Measurements from ENCODE around the gene STYK1. TPM values are rescaled to one million over a fixed set of nuclear protein-coding genes. Genes with fewer than 3 reads are reported as not detected.
A peak's percentile ranks its signal among the peaks of the same experiment; 100 is the strongest.
"Not testable (repeated sequence)": the region's sequence is repeated elsewhere in the genome, so short reads cannot be mapped to it uniquely, and the experiment has no call there.

Gene STYK1
- total RNA-seq, 2 donors from 2014 or later, result 10.7 to 30.3 TPM

GRCh38 chr12:10610188-10610587, 63.7 kb downstream of the STYK1 start:
- peaks cover 42 to 71% of the 10 kb centered on the region in 2 donors for H3K4me1 Mint-ChIP-seq (ENCODE audit: low read depth in 2 of 2)
- DNase-seq (ENCODE audit: low spot score) (no peak), ATAC-seq (no peak)
- H3K9me3 Mint-ChIP-seq, result no peaks in the 10 kb centered on the region
- H3K4me3 Mint-ChIP-seq, result peak overlapping the region; percentile 66
- H3K27ac Mint-ChIP-seq, result peak overlapping the region; percentile 56 to 98
- no peaks in the 10 kb centered on the region for H3K27me3 Mint-ChIP-seq
- peaks cover 53% of the 10 kb centered on the region for H3K36me3 Mint-ChIP-seq

- no peak for DNase-seq (ENCODE audit: low spot score)
- Mint-ChIP-seq H3K4me3 (no peak overlapping the region), H3K27me3 (no peaks in the 10 kb centered on the region), H3K4me1 (ENCODE audit: low read depth in 2 of 2) (peaks cover 47 to 76% of the 10 kb centered on the region in 2 donors), H3K36me3 (peaks cover 55% of the 10 kb centered on the region), H3K9me3 (no peaks in the 10 kb centered on the region), H3K27ac (peak overlapping the region; percentile 56 to 98)
- no peak for ATAC-seq
Observed at GRCh38 chr12:10607885-10608458, 65.9 kb downstream of the STYK1 start.

- Mint-ChIP-seq H3K27me3 (no peaks in the 10 kb centered on the region), H3K27ac (peak overlapping the region; percentile 92 to 97), H3K9me3 (no peaks in the 10 kb centered on the region), H3K4me3 (peak overlapping the region; percentile 88), H3K36me3 (peaks cover 30% of the 10 kb centered on the region), H3K4me1 (ENCODE audit: low read depth in 2 of 2) (peaks cover 54 to 64% of the 10 kb centered on the region in 2 donors)
- peak; percentile 67 to 84 for ATAC-seq
- DNase-seq (ENCODE audit: low spot score), result no peak
Observed at GRCh38 chr12:10601860-10602259, 72.0 kb downstream of the STYK1 start.

GRCh38 chr12:10600988-10601387, 72.9 kb downstream of the STYK1 start:
- peaks cover 37% of the 10 kb centered on the region for H3K36me3 Mint-ChIP-seq
- peak overlapping the region; percentile 88 for H3K4me3 Mint-ChIP-seq
- ATAC-seq (peak; percentile 62 to 73), DNase-seq (ENCODE audit: low spot score) (peak; percentile 67)
- no peaks in the 10 kb centered on the region for H3K9me3 Mint-ChIP-seq
- H3K27ac Mint-ChIP-seq, result peak overlapping the region; percentile 92 to 97
- peaks cover 61 to 71% of the 10 kb centered on the region in 2 donors for H3K4me1 Mint-ChIP-seq (ENCODE audit: low read depth in 2 of 2)
- H3K27me3 Mint-ChIP-seq, result no peaks in the 10 kb centered on the region

- Mint-ChIP-seq H3K27ac (peak overlapping the region; percentile 85 to 95), H3K4me1 (ENCODE audit: low read depth in 2 of 2) (peaks cover 34 to 47% of the 10 kb centered on the region in 2 donors), H3K4me3 (peak overlapping the region; percentile 83), H3K27me3 (no peaks in the 10 kb centered on the region), H3K36me3 (peaks cover 56% of the 10 kb centered on the region), H3K9me3 (no peaks in the 10 kb centered on the region)
- ATAC-seq (no peak), DNase-seq (ENCODE audit: low spot score) (no peak)
Observed at GRCh38 chr12:10595881-10596280, 78.0 kb downstream of the STYK1 start.

- H3K4me1 Mint-ChIP-seq (ENCODE audit: low read depth in 2 of 2), result peaks cover 19 to 28% of the 10 kb centered on the region in 2 donors
- DNase-seq (ENCODE audit: low spot score) (no peak), ATAC-seq (no peak)
- H3K9me3 Mint-ChIP-seq, result no peaks in the 10 kb centered on the region
- H3K27ac Mint-ChIP-seq, result peak overlapping the region; percentile 10 to 16
- peak overlapping the region; percentile 26 for H3K4me3 Mint-ChIP-seq
- H3K36me3 Mint-ChIP-seq, result peaks cover 69% of the 10 kb centered on the region
- H3K27me3 Mint-ChIP-seq, result no peaks in the 10 kb centered on the region
Observed at GRCh38 chr12:10590966-10591365, 82.9 kb downstream of the STYK1 start.

GRCh38 chr12:10584415-10584814, 89.4 kb downstream of the STYK1 start:
- Mint-ChIP-seq H3K27me3 (no peaks in the 10 kb centered on the region), H3K9me3 (no peaks in the 10 kb centered on the region), H3K36me3 (peaks cover 61% of the 10 kb centered on the region), H3K4me3 (peak overlapping the region; percentile 68), H3K4me1 (ENCODE audit: low read depth in 2 of 2) (peaks cover 17 to 25% of the 10 kb centered on the region in 2 donors), H3K27ac (peak overlapping the region; percentile 50 to 78)
- ATAC-seq (peak in 1 of 2 donors; percentile 61), DNase-seq (ENCODE audit: low spot score) (no peak)

- peak overlapping the region; percentile 70 to 80 for H3K27ac Mint-ChIP-seq
- ATAC-seq, result peak in 1 of 2 donors; percentile 70
- peak overlapping the region; percentile 64 for H3K4me3 Mint-ChIP-seq
- no peak for DNase-seq (ENCODE audit: low spot score)
- H3K36me3 Mint-ChIP-seq, result peaks cover 53% of the 10 kb centered on the region
- peaks cover 17 to 29% of the 10 kb centered on the region in 2 donors for H3K4me1 Mint-ChIP-seq (ENCODE audit: low read depth in 2 of 2)
- H3K27me3 Mint-ChIP-seq, result no peaks in the 10 kb centered on the region
- H3K9me3 Mint-ChIP-seq, result no peaks in the 10 kb centered on the region
Observed at GRCh38 chr12:10582704-10583103, 91.1 kb downstream of the STYK1 start.

- H3K27ac Mint-ChIP-seq, result peak overlapping the region; percentile 70 to 80
- peak overlapping the region; percentile 64 for H3K4me3 Mint-ChIP-seq
- not testable (repeated sequence) for DNase-seq (ENCODE audit: low spot score); H3K27me3 Mint-ChIP-seq; H3K9me3 Mint-ChIP-seq; ATAC-seq
- H3K36me3 Mint-ChIP-seq, result peaks cover 49% of the 10 kb centered on the region
- peaks cover 14 to 29% of the 10 kb centered on the region in 2 donors for H3K4me1 Mint-ChIP-seq (ENCODE audit: low read depth in 2 of 2)
Observed at GRCh38 chr12:10582133-10582532, 91.7 kb downstream of the STYK1 start.

- no peak for DNase-seq (ENCODE audit: low spot score)
- peak overlapping the region in 1 of 2 donors; percentile 21 for H3K27ac Mint-ChIP-seq
- H3K27me3 Mint-ChIP-seq, result no peaks in the 10 kb centered on the region
- H3K9me3 Mint-ChIP-seq, result no peaks in the 10 kb centered on the region
- H3K4me1 Mint-ChIP-seq (ENCODE audit: low read depth in 2 of 2), result peaks cover 7 to 25% of the 10 kb centered on the region in 2 donors
- H3K4me3 Mint-ChIP-seq, result no peak overlapping the region
- peaks cover 16% of the 10 kb centered on the region for H3K36me3 Mint-ChIP-seq
- no peak for ATAC-seq
Observed at GRCh38 chr12:10574307-10574706, 99.5 kb downstream of the STYK1 start.

- not testable (repeated sequence) for ATAC-seq; H3K9me3 Mint-ChIP-seq; H3K4me3 Mint-ChIP-seq; DNase-seq (ENCODE audit: low spot score); H3K27me3 Mint-ChIP-seq
- H3K4me1 Mint-ChIP-seq (ENCODE audit: low read depth in 2 of 2), result peaks cover 7 to 33% of the 10 kb centered on the region in 2 donors
- peaks cover 19% of the 10 kb centered on the region for H3K36me3 Mint-ChIP-seq
- peak overlapping the region in 1 of 2 donors; percentile 16 for H3K27ac Mint-ChIP-seq
Observed at GRCh38 chr12:10572021-10572490, 101.8 kb downstream of the STYK1 start.

- Mint-ChIP-seq H3K4me3 (no peak overlapping the region), H3K36me3 (peaks cover 23% of the 10 kb centered on the region), H3K4me1 (ENCODE audit: low read depth in 2 of 2) (peaks cover 10 to 39% of the 10 kb centered on the region in 2 donors), H3K27me3 (no peaks in the 10 kb centered on the region), H3K27ac (peak overlapping the region; percentile 58 to 65), H3K9me3 (no peaks in the 10 kb centered on the region)
- DNase-seq (ENCODE audit: low spot score) (no peak), ATAC-seq (no peak)
Observed at GRCh38 chr12:10571141-10571540, 102.7 kb downstream of the STYK1 start.

Data from natural killer cell treated with Interleukin-12 subunit alpha and Interleukin-12 subunit beta and Interleukin-15 and Interleukin-18, amount 100 ng/mL, for 72 hours (primary cell).